ENCODE data around the gene KRTAP5-4.
"Not testable (repeated sequence)": the region's sequence is repeated elsewhere in the genome, so short reads cannot be mapped to it uniquely, and the experiment has no call there.

Gene KRTAP5-4

GRCh38 chr11:1622086-1622485, at the start of gene KRTAP5-4:
KRTAP5-4 (minus strand) TSS chr11:1622138; CDS start chr11:1622093, 45 bp downstream.
- H3K9me2 ChIP-seq (replicated peaks; ENCODE audit: low read depth, low read length), result no peaks in the 10 kb centered on the region
- no peak within 1 kb of the TSS for H3K4me2 ChIP-seq (ENCODE audit: low read depth, low read length, poor library complexity, severe bottlenecking)
- no peaks in the 10 kb centered on the region for H4K20me1 ChIP-seq (ENCODE audit: insufficient read depth, low read length, poor library complexity, severe bottlenecking)
- no peak for TF ChIP-seq CTCF (conservative IDR thresholded peaks at IDR 0.05; ENCODE audit: low read length)
- no peak for TF ChIP-seq EZH2phosphoT487 (IDR thresholded peaks at IDR 0.05; ENCODE audit: borderline replicate concordance)
- H3K79me2 ChIP-seq (ENCODE audit: insufficient read depth, low read length), result no peaks in the 10 kb centered on the region
- H3K36me3 ChIP-seq (ENCODE audit: insufficient read depth, low read length), result no peaks in the 10 kb centered on the region
- no peaks in the 10 kb centered on the region for H3K27me3 ChIP-seq (ENCODE audit: insufficient read depth, low read length, poor library complexity, severe bottlenecking)
- H2AFZ ChIP-seq (ENCODE audit: low read length), result no peak within 1 kb of the TSS
- no peak within 1 kb of the TSS for H3K4me3 ChIP-seq (ENCODE audit: low read length, poor library complexity, severe bottlenecking)
- H3K9ac ChIP-seq (ENCODE audit: low read depth, low read length, poor library complexity, severe bottlenecking), result no peak within 1 kb of the TSS
- H3F3A ChIP-seq (ENCODE audit: low read depth), result no peaks in the 10 kb centered on the region
- H3K4me1 ChIP-seq (ENCODE audit: insufficient read depth, low read length, poor library complexity, severe bottlenecking), result no peaks in the 10 kb centered on the region
- H3K9me3 ChIP-seq (ENCODE audit: insufficient read depth, low read depth, low read length), result no peaks in the 10 kb centered on the region

- TF ChIP-seq EZH2phosphoT487 (IDR thresholded peaks at IDR 0.05; ENCODE audit: borderline replicate concordance) (no peak), CTCF (conservative IDR thresholded peaks at IDR 0.05; ENCODE audit: low read length) (no peak)
- no peak overlapping the region for H3K9ac ChIP-seq (ENCODE audit: low read depth, low read length, poor library complexity, severe bottlenecking)
- no peak overlapping the region for H3K4me3 ChIP-seq (ENCODE audit: low read length, poor library complexity, severe bottlenecking)
- no peaks in the 10 kb centered on the region for H3F3A ChIP-seq (ENCODE audit: low read depth)
- no peak overlapping the region for H2AFZ ChIP-seq (ENCODE audit: low read length)
- H3K9me3 ChIP-seq (ENCODE audit: insufficient read depth, low read depth, low read length), result no peaks in the 10 kb centered on the region
- H3K9me2 ChIP-seq (replicated peaks; ENCODE audit: low read depth, low read length), result no peaks in the 10 kb centered on the region
- H3K79me2 ChIP-seq (ENCODE audit: insufficient read depth, low read length), result no peaks in the 10 kb centered on the region
- no peaks in the 10 kb centered on the region for H4K20me1 ChIP-seq (ENCODE audit: insufficient read depth, low read length, poor library complexity, severe bottlenecking)
- H3K4me1 ChIP-seq (ENCODE audit: insufficient read depth, low read length, poor library complexity, severe bottlenecking), result no peaks in the 10 kb centered on the region
- H3K4me2 ChIP-seq (ENCODE audit: low read depth, low read length, poor library complexity, severe bottlenecking), result no peak overlapping the region
- H3K27me3 ChIP-seq (ENCODE audit: insufficient read depth, low read length, poor library complexity, severe bottlenecking), result peaks cover 25% of the 10 kb centered on the region
- H3K36me3 ChIP-seq (ENCODE audit: insufficient read depth, low read length), result no peaks in the 10 kb centered on the region
These were observed 49.7 kb upstream of the KRTAP5-4 start for GRCh38 chr11:1671658-1672057.

GRCh38 chr11:1670905-1671371, 49.0 kb upstream of the KRTAP5-4 start:
- no peaks in the 10 kb centered on the region for H4K20me1 ChIP-seq (ENCODE audit: insufficient read depth, low read length, poor library complexity, severe bottlenecking)

GRCh38 chr11:1670457-1670856, 48.5 kb upstream of the KRTAP5-4 start:
- H3K4me1 ChIP-seq (ENCODE audit: insufficient read depth, low read length, poor library complexity, severe bottlenecking); H3K9me3 ChIP-seq (ENCODE audit: insufficient read depth, low read depth, low read length); H4K20me1 ChIP-seq (ENCODE audit: insufficient read depth, low read length, poor library complexity, severe bottlenecking); H3K79me2 ChIP-seq (ENCODE audit: insufficient read depth, low read length); H3K4me2 ChIP-seq (ENCODE audit: low read depth, low read length, poor library complexity, severe bottlenecking); H2AFZ ChIP-seq (ENCODE audit: low read length); H3K9ac ChIP-seq (ENCODE audit: low read depth, low read length, poor library complexity, severe bottlenecking); H3K4me3 ChIP-seq (ENCODE audit: low read length, poor library complexity, severe bottlenecking); H3K36me3 ChIP-seq (ENCODE audit: insufficient read depth, low read length); H3F3A ChIP-seq (ENCODE audit: low read depth); H3K9me2 ChIP-seq (replicated peaks; ENCODE audit: low read depth, low read length): not testable (repeated sequence)
- peaks cover 25% of the 10 kb centered on the region for H3K27me3 ChIP-seq (ENCODE audit: insufficient read depth, low read length, poor library complexity, severe bottlenecking)

More at GRCh38 chr11:1670905-1671371, 49.0 kb upstream of the KRTAP5-4 start:
- H3K4me3 ChIP-seq (ENCODE audit: low read length, poor library complexity, severe bottlenecking), result no peak overlapping the region
- no peaks in the 10 kb centered on the region for H3K9me2 ChIP-seq (replicated peaks; ENCODE audit: low read depth, low read length)
- H3K4me1 ChIP-seq (ENCODE audit: insufficient read depth, low read length, poor library complexity, severe bottlenecking), result no peaks in the 10 kb centered on the region
- TF ChIP-seq EZH2phosphoT487 (IDR thresholded peaks at IDR 0.05; ENCODE audit: borderline replicate concordance), result no peak
- no peaks in the 10 kb centered on the region for H3K9me3 ChIP-seq (ENCODE audit: insufficient read depth, low read depth, low read length)
- H2AFZ ChIP-seq (ENCODE audit: low read length), result no peak overlapping the region
- H3F3A ChIP-seq (ENCODE audit: low read depth), result no peaks in the 10 kb centered on the region
- peaks cover 25% of the 10 kb centered on the region for H3K27me3 ChIP-seq (ENCODE audit: insufficient read depth, low read length, poor library complexity, severe bottlenecking)
- no peak overlapping the region for H3K9ac ChIP-seq (ENCODE audit: low read depth, low read length, poor library complexity, severe bottlenecking)
- H3K36me3 ChIP-seq (ENCODE audit: insufficient read depth, low read length), result no peaks in the 10 kb centered on the region
- no peaks in the 10 kb centered on the region for H3K79me2 ChIP-seq (ENCODE audit: insufficient read depth, low read length)
- no peak overlapping the region for H3K4me2 ChIP-seq (ENCODE audit: low read depth, low read length, poor library complexity, severe bottlenecking)
